GM15510 (cell line): ENCODE results near the gene MDGA2.

ENCODE experiments used
- POLR2A ChIP-seq: IDR thresholded peaks from 3 replicates; pipeline ENCODE4 v1.6.1; 2011; ENCODE audit warnings: borderline replicate concordance; ENCODE audit not compliant: insufficient read length; ENCODE audit errors: extremely low read depth

MDGA2 gene

DNA sequence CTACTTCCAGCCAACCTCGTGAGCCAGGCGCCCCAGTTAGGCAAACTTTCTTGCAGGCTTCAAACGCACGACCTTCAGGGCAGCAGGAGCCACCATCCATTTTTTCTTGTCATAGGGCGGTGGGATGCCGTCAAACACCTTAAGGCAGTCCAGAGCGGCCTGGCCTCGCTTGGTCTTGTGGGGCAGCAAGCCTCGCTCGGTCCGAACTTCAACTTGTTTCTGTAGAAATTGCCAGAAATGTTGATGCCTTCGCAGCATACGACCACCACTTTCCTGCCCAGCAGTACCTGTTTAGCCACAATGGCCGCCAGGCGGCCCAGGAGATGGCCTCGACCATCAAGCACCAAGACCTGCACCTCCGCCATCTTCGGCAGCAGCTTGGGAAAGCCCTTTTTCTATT, 474.7 kb downstream of the MDGA2 start:
- no peak for TF ChIP-seq POLR2A

DNA sequence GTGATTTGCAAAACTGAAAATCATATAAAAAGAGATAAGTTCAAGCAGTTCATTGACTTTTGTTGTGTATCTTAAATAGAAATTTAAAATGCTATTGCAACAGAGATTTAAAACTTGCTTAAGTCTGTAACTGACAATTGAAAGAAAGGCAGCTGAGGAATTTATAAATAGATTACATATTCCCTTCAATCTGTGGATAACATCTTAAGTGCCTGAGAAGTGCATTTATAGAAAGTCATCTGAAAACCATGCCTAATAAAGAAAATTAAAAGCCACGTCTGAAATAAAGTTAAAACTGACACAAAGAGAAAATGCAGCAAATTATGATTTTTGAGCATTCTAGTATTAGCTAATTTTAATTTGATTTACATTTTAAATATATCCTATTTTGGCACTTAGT, 479.8 kb downstream of the MDGA2 start:
- TF ChIP-seq POLR2A = no peak

DNA sequence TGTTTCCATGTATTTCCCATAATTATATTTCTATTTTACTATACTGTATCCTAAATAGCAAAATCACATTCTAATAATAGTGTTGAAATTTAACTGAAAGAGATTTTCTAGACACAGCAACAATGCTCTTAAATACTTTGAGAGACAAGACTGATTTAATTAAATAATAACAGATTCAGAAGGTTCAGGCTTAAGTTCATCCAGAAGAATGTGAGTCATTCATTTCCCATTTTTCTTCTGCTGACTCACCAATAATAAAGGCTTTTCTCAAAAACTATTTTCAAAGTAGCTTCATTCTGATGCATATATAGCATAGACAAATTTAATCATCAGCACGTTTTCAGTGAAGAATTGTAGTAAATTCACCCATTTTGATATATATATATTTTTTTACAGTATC, 481.4 kb downstream of the MDGA2 start:
- TF ChIP-seq POLR2A = no peak

DNA sequence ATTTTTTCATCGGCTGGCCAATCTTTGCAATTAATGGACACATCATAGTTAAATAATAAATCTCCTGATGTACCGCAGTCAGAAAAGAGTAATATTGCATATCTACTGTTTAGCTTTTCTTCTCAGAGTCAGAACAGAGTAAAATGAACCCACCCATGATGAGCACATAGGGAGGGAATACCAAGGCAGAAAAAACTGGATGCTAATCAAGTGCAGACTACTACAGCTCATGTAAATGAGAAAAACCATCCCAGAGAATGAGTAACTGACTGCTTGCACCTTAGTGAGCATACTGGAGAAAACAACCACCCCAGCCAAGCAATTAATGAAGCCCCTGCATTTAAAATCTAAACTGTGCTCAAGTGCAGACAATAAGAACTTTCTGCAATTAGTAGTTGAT, 483.7 kb downstream of the MDGA2 start:
- TF ChIP-seq POLR2A = no peak

DNA sequence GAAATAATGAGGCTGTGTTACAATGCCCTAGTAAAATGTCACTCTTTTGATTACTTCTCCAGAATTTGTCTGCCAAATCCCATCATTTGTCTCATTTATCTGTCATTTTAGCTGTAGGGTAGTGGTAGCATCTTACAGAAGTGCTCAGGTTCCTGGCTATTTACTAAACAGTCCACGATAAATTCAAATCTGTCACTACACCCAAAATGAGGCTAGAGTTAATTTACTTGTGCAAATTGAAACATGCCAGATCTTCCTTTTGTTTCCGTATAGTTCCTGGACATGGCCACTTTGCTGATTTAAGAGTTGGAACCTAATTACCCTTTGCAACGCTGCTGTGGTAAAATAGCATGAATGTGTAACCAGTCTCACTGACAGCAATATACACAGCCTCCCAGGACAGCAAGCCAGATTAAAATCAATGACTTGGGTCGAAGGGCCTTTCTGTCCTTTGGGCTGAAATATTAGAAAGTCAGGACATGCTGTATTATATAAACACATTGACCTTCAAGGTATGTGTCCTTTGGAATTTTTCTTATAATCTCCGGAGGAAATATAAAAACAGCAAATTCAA, 485.4 kb downstream of the MDGA2 start:
- no peak for TF ChIP-seq POLR2A

DNA sequence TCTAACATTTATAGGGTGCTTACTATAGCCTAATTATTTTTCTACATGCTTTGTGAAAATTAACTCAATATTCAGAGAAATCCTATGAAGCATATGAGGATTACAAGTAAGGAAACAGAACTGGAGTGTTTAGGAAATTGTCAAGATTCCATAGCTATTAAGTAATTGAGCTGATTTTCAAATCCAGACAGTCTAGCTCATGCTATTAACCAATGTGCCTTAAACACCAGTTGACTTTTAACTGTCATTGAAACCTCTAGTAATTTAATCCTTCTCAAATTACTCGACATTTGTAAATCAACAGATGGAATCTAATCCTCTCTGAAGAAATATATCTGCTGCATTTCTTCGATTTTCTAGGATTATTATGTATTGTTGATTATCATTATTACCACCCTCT, 488.9 kb downstream of the MDGA2 start:
- no peak for TF ChIP-seq POLR2A

DNA sequence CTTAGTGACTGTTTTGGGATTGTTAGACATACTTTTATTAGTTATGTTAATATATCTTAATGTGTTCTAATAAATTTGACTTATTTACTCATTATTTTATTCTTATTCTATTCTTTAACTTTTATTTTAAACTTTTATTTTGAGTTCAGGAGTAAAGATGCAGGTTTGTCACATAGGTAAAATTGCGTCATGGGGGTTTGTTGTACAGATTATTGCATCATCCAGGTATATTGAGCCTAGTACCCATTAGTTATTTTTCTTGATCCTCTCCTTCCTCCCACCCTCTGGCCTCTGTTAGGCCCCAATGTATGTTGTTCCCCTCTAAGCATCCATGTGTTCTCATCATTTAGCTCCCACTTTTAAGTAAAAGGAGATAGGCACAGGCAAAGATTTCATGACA, 495.5 kb downstream of the MDGA2 start:
- TF ChIP-seq POLR2A = no peak

DNA sequence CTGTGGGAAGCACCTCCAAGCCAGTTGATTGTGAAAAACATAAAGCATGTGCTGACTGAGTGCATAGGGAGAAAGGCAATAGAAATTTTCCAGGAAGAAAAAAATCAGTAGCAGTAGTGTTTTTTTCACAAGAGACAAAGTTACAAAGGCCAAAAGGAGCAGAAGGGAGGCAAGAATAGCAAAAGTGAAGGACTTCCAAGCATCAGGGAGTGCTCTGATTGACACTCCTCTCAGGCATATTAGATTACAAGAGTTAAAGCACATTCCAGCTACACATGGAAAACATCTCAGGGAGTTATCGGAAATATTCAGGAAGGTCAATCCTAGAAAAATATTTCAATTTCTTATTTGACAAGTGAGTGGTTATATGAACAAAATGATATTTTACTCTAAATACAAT, 508.0 kb downstream of the MDGA2 start:
- TF ChIP-seq POLR2A = no peak

DNA sequence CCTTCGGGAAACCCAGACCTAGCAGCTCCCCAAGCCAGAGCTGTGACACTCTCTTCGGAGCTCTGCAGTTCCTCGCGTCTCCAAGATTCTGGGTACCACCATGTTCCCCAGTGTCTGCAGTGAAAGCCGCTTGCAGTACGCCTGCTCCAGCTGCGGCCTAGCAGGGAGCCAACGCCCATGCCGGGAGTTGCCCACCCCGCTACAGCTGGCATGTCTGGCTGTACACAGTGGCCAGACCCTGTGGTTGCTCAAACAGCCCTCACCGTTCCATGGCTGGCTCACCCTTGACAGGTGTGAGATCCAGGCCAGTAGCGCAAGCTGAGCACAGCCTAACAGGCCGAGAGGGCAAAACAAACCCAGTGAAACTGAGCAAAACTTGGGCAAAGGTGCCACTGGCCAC, 520.0 kb downstream of the MDGA2 start:
- TF ChIP-seq POLR2A = no peak

DNA sequence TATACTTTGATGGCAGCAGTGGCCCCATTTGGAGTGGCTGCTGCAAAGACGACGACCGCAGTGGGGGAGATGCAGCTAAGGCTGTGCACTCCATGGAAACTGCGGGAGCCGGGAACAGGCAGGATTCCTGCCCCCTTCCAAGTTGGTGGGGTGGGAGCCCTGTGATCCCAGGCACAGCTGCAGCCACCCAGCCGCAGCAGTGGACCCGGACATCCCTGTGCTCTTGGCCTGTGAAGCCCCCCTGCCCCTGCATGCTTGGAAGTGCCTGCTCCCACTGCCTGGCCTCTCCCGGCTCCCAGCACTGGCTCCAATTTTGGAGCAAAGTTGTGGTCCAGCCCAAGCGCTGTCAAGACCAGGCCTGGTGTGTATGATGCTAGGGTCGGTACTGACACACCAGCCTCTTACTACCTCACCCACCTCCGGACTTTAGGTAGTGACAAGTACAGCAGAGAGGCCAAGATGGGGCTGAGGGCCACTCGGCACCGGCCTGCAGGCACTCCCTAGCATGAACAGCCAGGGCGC, 521.1 kb downstream of the MDGA2 start:
- TF ChIP-seq POLR2A = no peak

DNA sequence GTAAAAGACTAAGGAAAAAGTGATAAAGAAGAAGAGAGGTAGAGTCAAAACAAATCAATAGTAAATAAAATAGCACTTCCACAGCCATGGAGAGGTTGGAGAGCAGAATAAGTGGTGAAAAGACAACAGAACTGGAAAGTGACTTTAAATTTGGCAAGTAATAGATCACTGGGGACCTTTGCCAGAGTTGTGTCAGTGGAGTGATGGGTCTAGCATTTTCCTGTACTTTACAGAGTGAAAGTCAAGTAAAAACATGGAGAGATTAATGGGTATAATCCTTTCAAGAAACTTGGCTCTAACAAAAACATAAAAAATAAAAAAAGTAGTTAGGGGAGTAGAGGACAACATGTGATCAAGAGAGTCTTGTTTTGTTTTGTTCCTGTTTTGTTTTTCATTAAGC, 521.7 kb downstream of the MDGA2 start:
- no peak for TF ChIP-seq POLR2A

DNA sequence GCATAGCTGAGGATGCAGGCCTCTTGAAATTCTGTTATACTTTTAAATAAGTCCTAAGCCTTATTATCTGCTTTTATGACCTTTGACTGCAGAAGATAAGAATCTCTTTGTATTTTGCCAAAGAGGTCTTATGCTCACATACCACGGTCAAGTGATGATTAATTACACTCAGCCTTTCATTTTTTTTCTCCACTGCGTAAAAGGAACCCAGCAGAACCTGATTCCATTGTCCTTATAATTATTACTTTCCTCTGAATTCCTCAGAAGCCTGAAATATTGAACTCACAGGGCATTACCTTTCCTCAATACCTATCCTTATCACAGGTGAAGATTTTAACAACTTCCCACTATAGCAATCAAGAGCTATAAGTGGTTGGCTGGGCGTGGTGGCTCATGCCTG, 525.1 kb downstream of the MDGA2 start:
- TF ChIP-seq POLR2A = no peak

DNA sequence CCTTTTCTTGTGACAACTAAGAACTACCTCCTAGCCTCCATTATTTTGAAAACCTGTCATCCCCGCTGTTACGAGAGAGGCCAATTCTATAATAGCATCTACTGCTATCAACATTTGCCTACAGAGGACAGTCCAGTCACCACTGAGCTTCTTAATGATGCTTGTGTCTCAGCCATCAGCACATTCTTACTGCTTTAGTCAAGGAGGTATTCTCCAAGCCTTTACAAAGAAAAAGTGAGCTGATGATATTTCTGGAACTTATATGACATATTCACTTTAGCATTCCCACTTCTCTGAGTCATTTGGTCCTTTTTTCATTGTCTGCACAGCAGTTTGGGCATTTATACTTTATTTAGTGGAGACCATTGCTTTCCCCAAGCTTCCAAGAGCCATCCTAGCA, 526.1 kb downstream of the MDGA2 start:
- TF ChIP-seq POLR2A = no peak

DNA sequence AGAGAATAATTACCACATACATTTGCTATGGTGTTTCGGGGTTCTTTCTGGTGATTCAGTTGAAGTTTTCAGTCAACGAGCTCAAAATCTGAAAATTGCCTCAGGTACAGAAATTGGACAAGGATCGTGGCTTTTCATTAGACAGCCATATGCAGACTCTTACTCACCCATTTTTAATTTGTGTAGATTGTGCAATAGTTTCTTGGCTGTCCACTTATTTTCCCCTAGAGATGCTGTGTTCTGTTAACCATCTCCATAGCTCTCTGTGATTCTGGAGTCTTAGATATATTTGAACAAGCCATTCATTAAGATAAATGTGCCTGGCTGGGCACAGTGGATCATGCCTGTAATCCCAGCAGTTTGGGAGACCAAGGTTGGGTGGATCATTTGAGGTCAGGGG, 526.7 kb downstream of the MDGA2 start:
- no peak for TF ChIP-seq POLR2A

DNA sequence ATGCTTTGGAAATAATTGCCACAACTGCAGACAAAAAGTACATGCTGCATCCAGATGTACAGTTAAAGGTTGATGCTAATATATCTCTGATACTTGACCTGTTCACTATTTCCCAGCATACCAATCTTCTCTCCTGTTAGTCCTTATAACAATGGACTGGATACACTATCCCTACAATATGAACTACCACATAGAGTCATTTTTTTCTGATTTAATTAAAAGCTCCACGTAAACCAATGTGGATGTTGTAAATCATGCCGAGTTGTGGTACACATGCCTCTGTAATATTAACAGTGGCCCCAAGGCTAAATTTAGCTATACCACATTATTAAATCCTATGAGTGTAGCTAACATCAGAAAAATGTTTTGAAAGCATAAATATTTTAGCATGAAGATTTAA, 554.8 kb downstream of the MDGA2 start:
- TF ChIP-seq POLR2A = no peak

DNA sequence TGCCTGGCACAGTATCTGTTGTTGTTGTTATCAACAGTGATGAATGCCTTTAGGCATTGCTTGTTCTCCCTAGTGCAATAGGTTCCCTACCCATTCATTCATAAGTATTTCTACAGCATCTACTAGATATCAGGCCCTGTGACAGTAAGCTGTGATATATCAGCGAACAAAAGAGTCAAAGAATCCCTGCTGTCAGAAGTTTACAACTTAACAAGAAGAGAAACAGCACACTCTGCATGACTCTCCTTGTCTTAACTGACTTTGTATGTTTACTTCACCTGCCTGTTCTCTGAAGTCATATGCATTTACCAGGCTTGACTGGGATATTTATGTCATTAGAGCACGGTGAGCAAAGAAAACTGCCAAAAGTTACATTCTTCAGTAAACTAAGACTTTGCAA, 571.6 kb downstream of the MDGA2 start:
- no peak for TF ChIP-seq POLR2A

DNA sequence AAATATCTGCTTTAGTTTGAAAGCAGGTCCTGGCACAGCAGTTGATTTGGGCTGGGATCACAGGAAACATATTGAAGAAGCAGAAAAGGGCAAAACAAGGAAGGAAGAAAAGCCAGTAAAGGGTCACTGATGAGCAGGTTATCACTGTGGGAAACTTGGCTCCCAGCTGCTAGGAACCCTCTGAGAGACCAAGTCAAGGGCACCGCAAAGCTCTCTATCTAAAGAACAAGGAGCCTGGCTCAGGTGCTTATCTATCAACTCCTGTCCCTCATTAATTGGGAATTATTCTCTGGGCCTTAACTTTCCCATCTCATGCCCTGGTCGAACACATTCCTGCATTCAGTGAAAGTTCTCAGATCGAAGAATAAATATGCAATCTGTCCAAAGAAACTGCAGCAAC, 572.9 kb downstream of the MDGA2 start:
- no peak for TF ChIP-seq POLR2A
